SK-N-SH (cell line): ENCODE results near the gene TRMU. TPM values are rescaled to one million over a fixed set of nuclear protein-coding genes. Genes with fewer than 3 reads are reported as not detected.

Source experiments
- CTCF ChIA-PET: fragments of 300-600, 350-600 bp; formaldehyde crosslinking; extraction: SDS; loops from one replicate; lab custom pipeline; 2021; lab: Yijun Ruan, JAX
- POLR2A ChIA-PET: fragments of 350-600 bp; sonication (Branson Sonifier 250); formaldehyde crosslinking; extraction: SDS; loops from one replicate; lab custom pipeline; 2020; ENCODE audit warnings: antibody characterized with exemption, inconsistent platforms; lab: Yijun Ruan, JAX
- DNase-seq: peaks from one replicate; pipeline ENCODE4 v3.0.0; 2012
- H2AFZ ChIP-seq: fragments of 200-600 bp; sonication (generic); 2 replicates; pipeline ENCODE4 v1.8.1; 2016; ENCODE audit warnings: antibody characterized with exemption, mild to moderate bottlenecking, low read depth
- H3F3A ChIP-seq: fragments of 200-600 bp; sonication (generic); replicated peaks from 2 replicates; pipeline ENCODE3; 2016; ENCODE audit warnings: antibody characterized with exemption, mild to moderate bottlenecking; ENCODE audit not compliant: insufficient read depth
- H3K27ac ChIP-seq, 2 experiments: fragments of 200-500 bp in 1 of 2; fragments of 200-600 bp in 1 of 2; sonication (Bioruptor generic) in 1 of 2; sonication (generic), shearing (Covaris generic) in 1 of 2; 2 replicates each; pipeline versions ENCODE4 v1.5.1 to v1.6.1; 2014 to 2016; ENCODE audit warnings: low read depth in 2 of 2, inconsistent platforms in 1 of 2, low read length in 1 of 2, mild to moderate bottlenecking in 1 of 2, mixed read lengths in 1 of 2
- H3K27me3 ChIP-seq: fragments of 200-600 bp; sonication (generic), shearing (Covaris generic); 2 replicates; pipeline ENCODE4 v1.6.1; 2016; ENCODE audit warnings: mixed run types; ENCODE audit not compliant: insufficient read depth
- H3K36me3 ChIP-seq, 2 experiments: fragments of 200-500 bp in 1 of 2; fragments of 200-600 bp in 1 of 2; sonication (Bioruptor generic) in 1 of 2; sonication (generic) in 1 of 2; replicated peaks in 1 of 2; 2 replicates each; pipeline versions ENCODE3 to v1.5.1; 2014 to 2016; ENCODE audit warnings: low read length in 1 of 2, mild to moderate bottlenecking in 1 of 2; ENCODE audit not compliant: insufficient read depth in 2 of 2, control insufficient read depth in 1 of 2
- H3K4me1 ChIP-seq, 2 experiments: fragments of 200-500 bp in 1 of 2; fragments of 200-600 bp in 1 of 2; sonication (Bioruptor generic) in 1 of 2; sonication (generic), shearing (Covaris generic) in 1 of 2; 2 replicates each; pipeline versions ENCODE4 v1.5.1 to v1.6.1; 2014 to 2016; ENCODE audit warnings: low read depth in 1 of 2, low read length in 1 of 2, mixed run types in 1 of 2; ENCODE audit not compliant: insufficient read depth in 2 of 2, control insufficient read depth in 1 of 2
- H3K4me2 ChIP-seq: fragments of 200-600 bp; sonication (generic), shearing (Covaris generic); 2 replicates; pipeline ENCODE4 v1.6.1; 2017; ENCODE audit warnings: mixed run types
- H3K4me3 ChIP-seq, 2 experiments: fragments of 200-500 bp in 1 of 2; fragments of 200-600 bp in 1 of 2; sonication (Bioruptor generic) in 1 of 2; sonication (generic), shearing (Covaris generic) in 1 of 2; 2 replicates each; pipeline versions ENCODE4 v1.5.1 to v1.8.1; 2014 to 2016; ENCODE audit warnings: low read depth in 2 of 2, inconsistent platforms in 1 of 2, low read length in 1 of 2, mild to moderate bottlenecking in 1 of 2, mixed read lengths in 1 of 2, moderate library complexity in 1 of 2
- H3K79me2 ChIP-seq: fragments of 200-600 bp; sonication (generic); 2 replicates; pipeline ENCODE4 v1.8.1; 2017; ENCODE audit warnings: mild to moderate bottlenecking; ENCODE audit not compliant: insufficient read depth
- H3K9ac ChIP-seq: fragments of 200-600 bp; sonication (generic); 2 replicates; pipeline ENCODE4 v1.6.1; 2017; ENCODE audit warnings: mixed run types
- H3K9me2 ChIP-seq: fragments of 200-600 bp; sonication (generic); 2 replicates; pipeline ENCODE4 v1.6.1; 2017; ENCODE audit warnings: mixed run types
- H3K9me3 ChIP-seq: fragments of 200-600 bp; sonication (generic); 2 replicates; pipeline ENCODE4 v1.6.1; 2017; ENCODE audit warnings: mixed run types, mild to moderate bottlenecking, moderate library complexity
- H4K20me1 ChIP-seq: fragments of 200-600 bp; sonication (generic); 2 replicates; pipeline ENCODE4 v1.6.1; 2017; ENCODE audit warnings: mild to moderate bottlenecking, mixed run types; ENCODE audit not compliant: insufficient read depth
- EP300 ChIP-seq, 2 experiments: IDR thresholded peaks; 2 replicates each; pipeline versions ENCODE4 v1.4.0 to v1.6.1; 2012; ENCODE audit warnings: borderline replicate concordance in 1 of 2, low read depth in 1 of 2, low read length in 1 of 2
- EZH2phosphoT487 ChIP-seq: fragments of 200-600 bp; sonication (generic); IDR thresholded peaks from 2 replicates; pipeline ENCODE4 v1.6.1; 2017; ENCODE audit warnings: low read depth, mixed run types, mild to moderate bottlenecking, antibody characterized with exemption, moderate library complexity, borderline replicate concordance
- FOXJ3 ChIP-seq: sonication (generic); formaldehyde crosslinking; IDR thresholded peaks from 2 replicates; pipeline ENCODE4 v1.5.1; 2020; ENCODE audit warnings: mild to moderate bottlenecking, missing genetic modification reagents
- FOXM1 ChIP-seq: IDR thresholded peaks from 2 replicates; pipeline ENCODE4 v1.4.0; 2012; ENCODE audit warnings: low read depth, mild to moderate bottlenecking
- GABPA ChIP-seq: IDR thresholded peaks from 2 replicates; pipeline ENCODE4 v1.4.0; 2012; ENCODE audit warnings: low read depth, mild to moderate bottlenecking
- JUND ChIP-seq: IDR thresholded peaks from 2 replicates; pipeline ENCODE4 v1.4.0; 2012
- RAD21 ChIP-seq: IDR thresholded peaks from 2 replicates; pipeline ENCODE4 v1.6.1; 2012; ENCODE audit warnings: mild to moderate bottlenecking, low read length
- SIN3A ChIP-seq: IDR thresholded peaks from 2 replicates; pipeline ENCODE4 v1.6.1; 2012; ENCODE audit warnings: low read depth, mild to moderate bottlenecking, low read length, moderate library complexity, borderline replicate concordance
- YY1 ChIP-seq: IDR thresholded peaks from 2 replicates; pipeline ENCODE4 v1.4.0; 2012; ENCODE audit warnings: low read depth, mild to moderate bottlenecking
- WGBS: methylation state at CpG from one replicate; pipeline ENCODE4 v1.1.6; 2017; ENCODE audit warnings: low lambda C conversion rate; 5-methylcytosine and 5-hydroxymethylcytosine counted together
- polyA plus RNA-seq, 3 experiments: library from polyadenylated mRNA; depleted of rRNA; stranded (reverse); fragments of >200 nt; gene quantifications; 2 replicates each; pipeline ENCODE4 v1.2.3, GENCODE V29; 2012
- TF ChIP-seq, protein P1 (sequence below): IDR thresholded peaks from 2 replicates; pipeline ENCODE4 v1.4.0; 2012; ENCODE audit warnings: low read depth, borderline replicate concordance
- TF ChIP-seq, protein P2 (sequence below): IDR thresholded peaks from 2 replicates; pipeline ENCODE4 v1.6.1; 2012; ENCODE audit warnings: mild to moderate bottlenecking, low read depth, low read length, moderate library complexity
- TF ChIP-seq, protein P3 (sequence below): IDR thresholded peaks from 2 replicates; pipeline ENCODE4 v1.4.0; 2012; ENCODE audit warnings: low read depth

The TRMU gene
- polyA plus RNA-seq, 1 of the 3 experiments (the other 2 are of a cell fraction) = 47.1 TPM

DNA sequence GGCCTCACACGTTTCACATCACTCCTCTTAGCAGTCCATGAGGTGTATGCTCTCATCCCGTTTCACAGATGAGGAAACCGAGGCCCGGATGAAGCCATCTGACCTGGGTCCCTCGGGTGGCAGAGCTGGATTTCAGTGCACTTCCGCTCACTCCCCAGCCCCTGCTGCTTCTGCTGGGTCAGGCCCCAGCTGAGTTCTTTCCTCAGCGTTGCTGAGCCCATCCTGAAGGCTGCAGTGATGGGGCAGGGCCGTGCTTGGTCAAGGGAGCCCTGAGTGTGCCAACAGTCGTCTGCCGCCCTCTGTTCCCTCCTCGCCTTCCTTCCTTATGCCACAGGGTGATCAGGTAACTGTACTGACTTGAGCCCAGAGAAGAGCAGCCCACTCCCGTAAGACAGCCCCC lies 12.1 kb downstream of the TRMU start:
- 99% methylated on average over 9 of the region's 12 CpGs for WGBS
- Histone ChIP-seq H3K9me2 (no peaks in the 10 kb centered on the region), H3K9me3 (no peaks in the 10 kb centered on the region), H2AFZ (no peak overlapping the region), H3K79me2 (peaks cover 16% of the 10 kb centered on the region; the same call in 1 of the 2 replicates), H3K27ac (no peak overlapping the region), H3K4me3 (no peak overlapping the region), H3K27me3 (no peaks in the 10 kb centered on the region), H3K36me3 (peaks cover 35 to 84% of the 10 kb centered on the region in 2 experiments), H3K4me1 (no peaks in the 10 kb centered on the region), H3K4me2 (no peak overlapping the region), H3F3A (no peaks in the 10 kb centered on the region), H4K20me1 (peaks cover under 1% of the 10 kb centered on the region; the same call in 1 of the 2 replicates), H3K9ac (no peak overlapping the region)
- ChIA-PET CTCF (no interaction called here), POLR2A (interaction anchor here (0.6 kb wide), 1 partner anchor 29 kb away, joined by 3 read pairs; no protein-coding TSS in a partner anchor)
- no peak for DNase-seq
- TF ChIP-seq EP300 (IDR thresholded peaks at IDR 0.05; ENCODE audit: borderline replicate concordance in 1 of 2, low read depth in 1 of 2, low read length in 1 of 2) (no peak), SIN3A (no peak), JUND (no peak), FOXJ3 (CRISPR knock-in tag) (no peak), GABPA (no peak), RAD21 (no peak), YY1 (no peak), FOXM1 (no peak)
- TF ChIP-seq, protein P1, sequence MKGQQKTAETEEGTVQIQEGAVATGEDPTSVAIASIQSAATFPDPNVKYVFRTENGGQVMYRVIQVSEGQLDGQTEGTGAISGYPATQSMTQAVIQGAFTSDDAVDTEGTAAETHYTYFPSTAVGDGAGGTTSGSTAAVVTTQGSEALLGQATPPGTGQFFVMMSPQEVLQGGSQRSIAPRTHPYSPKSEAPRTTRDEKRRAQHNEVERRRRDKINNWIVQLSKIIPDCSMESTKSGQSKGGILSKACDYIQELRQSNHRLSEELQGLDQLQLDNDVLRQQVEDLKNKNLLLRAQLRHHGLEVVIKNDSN = no peak
- TF ChIP-seq, protein P2, sequence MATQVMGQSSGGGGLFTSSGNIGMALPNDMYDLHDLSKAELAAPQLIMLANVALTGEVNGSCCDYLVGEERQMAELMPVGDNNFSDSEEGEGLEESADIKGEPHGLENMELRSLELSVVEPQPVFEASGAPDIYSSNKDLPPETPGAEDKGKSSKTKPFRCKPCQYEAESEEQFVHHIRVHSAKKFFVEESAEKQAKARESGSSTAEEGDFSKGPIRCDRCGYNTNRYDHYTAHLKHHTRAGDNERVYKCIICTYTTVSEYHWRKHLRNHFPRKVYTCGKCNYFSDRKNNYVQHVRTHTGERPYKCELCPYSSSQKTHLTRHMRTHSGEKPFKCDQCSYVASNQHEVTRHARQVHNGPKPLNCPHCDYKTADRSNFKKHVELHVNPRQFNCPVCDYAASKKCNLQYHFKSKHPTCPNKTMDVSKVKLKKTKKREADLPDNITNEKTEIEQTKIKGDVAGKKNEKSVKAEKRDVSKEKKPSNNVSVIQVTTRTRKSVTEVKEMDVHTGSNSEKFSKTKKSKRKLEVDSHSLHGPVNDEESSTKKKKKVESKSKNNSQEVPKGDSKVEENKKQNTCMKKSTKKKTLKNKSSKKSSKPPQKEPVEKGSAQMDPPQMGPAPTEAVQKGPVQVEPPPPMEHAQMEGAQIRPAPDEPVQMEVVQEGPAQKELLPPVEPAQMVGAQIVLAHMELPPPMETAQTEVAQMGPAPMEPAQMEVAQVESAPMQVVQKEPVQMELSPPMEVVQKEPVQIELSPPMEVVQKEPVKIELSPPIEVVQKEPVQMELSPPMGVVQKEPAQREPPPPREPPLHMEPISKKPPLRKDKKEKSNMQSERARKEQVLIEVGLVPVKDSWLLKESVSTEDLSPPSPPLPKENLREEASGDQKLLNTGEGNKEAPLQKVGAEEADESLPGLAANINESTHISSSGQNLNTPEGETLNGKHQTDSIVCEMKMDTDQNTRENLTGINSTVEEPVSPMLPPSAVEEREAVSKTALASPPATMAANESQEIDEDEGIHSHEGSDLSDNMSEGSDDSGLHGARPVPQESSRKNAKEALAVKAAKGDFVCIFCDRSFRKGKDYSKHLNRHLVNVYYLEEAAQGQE = no peak

DNA sequence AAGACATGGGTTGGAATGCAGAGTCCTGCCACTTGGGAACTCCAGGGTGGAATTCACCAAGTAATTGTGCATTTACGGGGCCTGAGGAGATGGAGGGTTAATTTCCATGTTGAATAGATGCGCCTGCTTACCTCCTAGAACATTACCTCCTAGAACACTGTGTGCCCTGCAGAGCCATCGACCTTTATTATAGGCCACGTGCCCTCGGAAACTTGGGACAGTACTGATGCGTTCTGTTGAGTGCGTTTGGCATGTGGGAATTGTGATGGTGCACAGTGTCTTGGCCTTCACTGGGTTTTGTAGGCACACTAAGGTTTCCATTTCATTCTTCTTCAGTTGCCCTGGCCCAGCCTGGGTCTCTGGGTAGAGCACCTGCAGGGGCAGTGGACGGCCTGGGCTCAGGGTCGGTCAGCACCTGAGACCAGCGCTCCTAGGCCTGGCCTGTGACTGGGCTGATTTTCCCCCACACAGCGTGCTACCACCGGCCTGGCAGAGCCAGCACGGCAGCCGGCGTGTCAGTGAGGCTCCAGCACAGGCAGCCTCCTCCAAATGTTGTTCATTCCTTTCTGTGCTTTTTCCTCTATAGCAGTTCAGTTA lies 12.7 kb downstream of the TRMU start:
- TF ChIP-seq, protein P3, sequence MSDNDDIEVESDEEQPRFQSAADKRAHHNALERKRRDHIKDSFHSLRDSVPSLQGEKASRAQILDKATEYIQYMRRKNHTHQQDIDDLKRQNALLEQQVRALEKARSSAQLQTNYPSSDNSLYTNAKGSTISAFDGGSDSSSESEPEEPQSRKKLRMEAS = no peak
- no peak for TF ChIP-seq FOXJ3 (CRISPR knock-in tag)
- no peak for TF ChIP-seq EZH2phosphoT487
- H3K9me2 ChIP-seq = no peaks in the 10 kb centered on the region
- peaks cover 16% of the 10 kb centered on the region; the same call in 1 of the 2 replicates for H3K79me2 ChIP-seq
- H3K9ac ChIP-seq = no peak overlapping the region
- H3K9me3 ChIP-seq = no peaks in the 10 kb centered on the region
- no peak for DNase-seq
- CTCF ChIA-PET = no interaction called here
- H3K4me3 ChIP-seq = no peak overlapping the region
- peaks cover 2% of the 10 kb centered on the region; the same call in 1 of the 2 replicates for H4K20me1 ChIP-seq
- no peaks in the 10 kb centered on the region for H3F3A ChIP-seq
- WGBS = 97% methylated on average over 10 of the region's 15 CpGs
- POLR2A ChIA-PET = interaction anchor here (0.6 kb wide), 1 partner anchor 29 kb away, joined by 3 read pairs; no protein-coding TSS in a partner anchor
- no peaks in the 10 kb centered on the region for H3K4me1 ChIP-seq
- H3K27ac ChIP-seq = no peak overlapping the region
- no peak overlapping the region for H3K4me2 ChIP-seq
- H3K36me3 ChIP-seq = peaks cover 30 to 82% of the 10 kb centered on the region in 2 experiments
- no peak overlapping the region for H2AFZ ChIP-seq
- H3K27me3 ChIP-seq = no peaks in the 10 kb centered on the region
